ENCODE data around the gene B3GNT7.

The B3GNT7 gene

DNA sequence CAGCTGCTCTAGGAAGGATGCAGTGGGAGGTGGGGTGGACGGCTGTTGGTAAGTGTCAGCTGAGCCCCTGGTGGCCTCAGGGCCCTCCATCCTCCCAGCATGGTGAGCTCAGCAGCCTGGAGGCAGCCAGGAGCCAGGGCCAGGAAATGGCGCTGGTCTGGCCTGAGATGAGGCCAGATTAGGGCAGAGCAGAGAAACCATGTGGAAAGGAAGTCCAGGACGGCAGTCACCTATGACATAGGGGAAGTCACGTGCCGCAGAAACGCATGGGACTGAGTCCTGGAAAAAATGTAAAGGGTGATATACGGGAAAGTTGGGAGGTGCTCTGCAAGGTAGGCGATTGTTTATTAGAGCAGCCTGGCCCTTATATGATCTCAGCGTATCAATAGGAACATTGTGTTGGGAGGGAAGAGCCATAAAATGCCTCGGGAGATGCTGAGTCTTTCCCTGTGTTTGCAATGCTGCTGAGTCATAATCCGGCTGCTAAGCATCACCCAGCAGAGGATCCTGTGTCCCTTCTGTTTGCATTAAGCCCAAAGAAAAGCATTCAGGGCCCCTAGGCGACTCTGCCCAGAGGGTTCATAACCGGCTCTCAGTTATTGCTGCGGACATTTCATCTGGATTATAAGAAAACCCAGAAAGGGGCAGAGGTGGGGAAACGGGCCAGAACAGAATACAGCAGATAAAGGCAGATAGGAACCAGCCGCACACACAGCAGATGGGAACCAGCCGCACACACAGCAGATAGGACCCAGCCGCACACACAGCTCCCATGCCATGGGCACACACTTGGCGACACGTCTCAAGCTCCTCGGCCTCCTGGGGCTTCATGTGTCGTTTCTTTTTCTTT is 30.3 kb upstream of the B3GNT7 start:
- Histone ChIP-seq H3K4me1 (ENCODE audit: insufficient read depth, low read length, severe bottlenecking) (peaks cover 19% of the 10 kb centered on the region), H3K36me3 (ENCODE audit: insufficient read depth, low read length) (no peaks in the 10 kb centered on the region), H3K27ac (ENCODE audit: low read depth, low read length, poor library complexity, severe bottlenecking) (no peak overlapping the region), H3K4me3 (ENCODE audit: low read depth, low read length, poor library complexity, severe bottlenecking) (no peak overlapping the region), H3K27me3 (ENCODE audit: insufficient read depth, low read length) (peaks cover 6% of the 10 kb centered on the region; the same call in 1 of the 2 replicates), H2AFZ (ENCODE audit: low read length) (no peak overlapping the region), H4K20me1 (ENCODE audit: insufficient read depth, low read length) (no peaks in the 10 kb centered on the region), H3K79me2 (ENCODE audit: insufficient read depth, low read length) (no peaks in the 10 kb centered on the region), H3F3A (ENCODE audit: insufficient read depth, low read length) (no peaks in the 10 kb centered on the region), H3K9me2 (ENCODE audit: low read depth, low read length) (no peaks in the 10 kb centered on the region), H3K4me2 (ENCODE audit: low read length) (no peak overlapping the region), H3K9ac (ENCODE audit: low read length) (no peak overlapping the region), H3K9me3 (ENCODE audit: low read length) (no peaks in the 10 kb centered on the region)
- TF ChIP-seq EZH2 (IDR thresholded peaks at IDR 0.05; ENCODE audit: borderline replicate concordance, low read length), result no peak
- TF ChIP-seq, protein P1, sequence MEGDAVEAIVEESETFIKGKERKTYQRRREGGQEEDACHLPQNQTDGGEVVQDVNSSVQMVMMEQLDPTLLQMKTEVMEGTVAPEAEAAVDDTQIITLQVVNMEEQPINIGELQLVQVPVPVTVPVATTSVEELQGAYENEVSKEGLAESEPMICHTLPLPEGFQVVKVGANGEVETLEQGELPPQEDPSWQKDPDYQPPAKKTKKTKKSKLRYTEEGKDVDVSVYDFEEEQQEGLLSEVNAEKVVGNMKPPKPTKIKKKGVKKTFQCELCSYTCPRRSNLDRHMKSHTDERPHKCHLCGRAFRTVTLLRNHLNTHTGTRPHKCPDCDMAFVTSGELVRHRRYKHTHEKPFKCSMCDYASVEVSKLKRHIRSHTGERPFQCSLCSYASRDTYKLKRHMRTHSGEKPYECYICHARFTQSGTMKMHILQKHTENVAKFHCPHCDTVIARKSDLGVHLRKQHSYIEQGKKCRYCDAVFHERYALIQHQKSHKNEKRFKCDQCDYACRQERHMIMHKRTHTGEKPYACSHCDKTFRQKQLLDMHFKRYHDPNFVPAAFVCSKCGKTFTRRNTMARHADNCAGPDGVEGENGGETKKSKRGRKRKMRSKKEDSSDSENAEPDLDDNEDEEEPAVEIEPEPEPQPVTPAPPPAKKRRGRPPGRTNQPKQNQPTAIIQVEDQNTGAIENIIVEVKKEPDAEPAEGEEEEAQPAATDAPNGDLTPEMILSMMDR (IDR thresholded peaks at IDR 0.05; ENCODE audit: low read length), result no peak

DNA sequence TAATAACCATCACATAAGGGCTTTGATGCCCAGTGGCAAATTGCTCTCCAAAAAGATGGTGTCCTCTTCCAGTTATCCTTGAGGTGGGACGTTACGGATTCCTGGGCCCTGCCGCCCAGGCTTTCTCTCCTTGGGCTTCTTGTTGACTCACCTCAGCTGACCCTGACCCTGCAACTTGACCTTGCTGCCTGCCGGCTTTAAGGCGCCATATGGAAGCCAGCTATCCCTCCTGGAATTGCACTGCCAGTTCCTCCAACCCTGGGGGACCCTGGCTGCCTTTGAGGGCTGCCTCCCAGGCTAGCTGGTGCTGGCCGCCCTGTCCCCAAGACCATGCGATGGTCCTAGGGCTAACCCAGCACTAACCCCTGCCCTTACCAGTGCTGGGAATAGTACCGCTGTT is 28.3 kb upstream of the B3GNT7 start:
- TF ChIP-seq, protein P1 (IDR thresholded peaks at IDR 0.05; ENCODE audit: low read length), result no peak
- no peak for TF ChIP-seq EZH2 (IDR thresholded peaks at IDR 0.05; ENCODE audit: borderline replicate concordance, low read length)
- Histone ChIP-seq H3K27me3 (ENCODE audit: insufficient read depth, low read length) (peaks cover 6% of the 10 kb centered on the region; the same call in 1 of the 2 replicates), H3F3A (ENCODE audit: insufficient read depth, low read length) (no peaks in the 10 kb centered on the region), H3K4me3 (ENCODE audit: low read depth, low read length, poor library complexity, severe bottlenecking) (no peak overlapping the region), H3K27ac (ENCODE audit: low read depth, low read length, poor library complexity, severe bottlenecking) (no peak overlapping the region), H2AFZ (ENCODE audit: low read length) (no peak overlapping the region), H3K4me2 (ENCODE audit: low read length) (no peak overlapping the region), H4K20me1 (ENCODE audit: insufficient read depth, low read length) (no peaks in the 10 kb centered on the region), H3K9ac (ENCODE audit: low read length) (no peak overlapping the region), H3K9me2 (ENCODE audit: low read depth, low read length) (no peaks in the 10 kb centered on the region), H3K4me1 (ENCODE audit: insufficient read depth, low read length, severe bottlenecking) (peaks cover 11% of the 10 kb centered on the region), H3K36me3 (ENCODE audit: insufficient read depth, low read length) (no peaks in the 10 kb centered on the region), H3K79me2 (ENCODE audit: insufficient read depth, low read length) (no peaks in the 10 kb centered on the region), H3K9me3 (ENCODE audit: low read length) (no peaks in the 10 kb centered on the region)

DNA sequence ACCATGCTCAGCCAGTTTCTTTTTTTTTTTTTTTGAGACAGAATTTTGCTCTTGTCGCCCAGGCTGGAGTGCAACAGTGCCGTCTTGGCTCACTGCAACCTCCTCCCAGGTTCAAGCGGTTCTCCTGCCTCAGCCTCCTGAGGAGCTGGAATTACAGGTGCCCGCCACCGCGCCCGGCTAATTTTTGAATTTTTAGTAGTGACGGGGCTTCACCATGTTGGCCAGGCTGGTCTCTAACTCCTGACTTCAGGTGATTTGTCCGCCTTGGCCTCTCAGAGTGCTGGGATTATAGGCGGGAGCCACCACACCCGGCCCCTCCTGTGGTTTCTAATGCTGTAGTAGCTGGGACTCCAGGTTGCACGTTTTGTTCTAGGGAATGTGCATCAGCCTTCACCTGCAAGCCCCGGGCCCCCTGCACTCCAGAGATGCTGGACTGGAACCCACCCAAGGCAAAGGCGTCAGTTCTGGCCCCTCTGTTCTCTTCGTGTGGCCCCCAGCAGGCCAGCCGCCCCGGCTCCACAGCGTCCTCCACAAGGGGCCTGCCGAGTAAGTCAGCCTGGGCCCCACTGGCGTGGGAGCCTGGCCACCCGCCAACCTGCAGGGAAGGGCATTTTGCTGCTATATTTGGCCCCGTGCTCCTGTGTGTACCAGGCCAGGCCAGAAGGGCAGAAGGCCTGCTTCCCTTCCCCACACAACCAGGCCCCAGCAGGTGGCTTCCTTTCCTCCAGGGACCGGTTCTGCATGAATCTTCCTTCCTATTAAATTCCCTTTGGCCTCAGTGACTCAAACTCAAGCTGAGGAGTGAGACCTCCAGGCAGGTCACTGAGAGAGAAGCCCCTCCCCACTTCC is 25.7 kb upstream of the B3GNT7 start:
- no peaks in the 10 kb centered on the region for H3K9me2 ChIP-seq (ENCODE audit: low read depth, low read length)
- TF ChIP-seq, protein P1 (IDR thresholded peaks at IDR 0.05; ENCODE audit: low read length), result no peak
- TF ChIP-seq EZH2 (IDR thresholded peaks at IDR 0.05; ENCODE audit: borderline replicate concordance, low read length), result no peak
- H3K4me2 ChIP-seq (ENCODE audit: low read length), result no peak overlapping the region
- H3F3A ChIP-seq (ENCODE audit: insufficient read depth, low read length), result no peaks in the 10 kb centered on the region
- no peaks in the 10 kb centered on the region for H3K9me3 ChIP-seq (ENCODE audit: low read length)
- peaks cover 6% of the 10 kb centered on the region; the same call in 1 of the 2 replicates for H3K27me3 ChIP-seq (ENCODE audit: insufficient read depth, low read length)
- H4K20me1 ChIP-seq (ENCODE audit: insufficient read depth, low read length), result no peaks in the 10 kb centered on the region
- H3K4me1 ChIP-seq (ENCODE audit: insufficient read depth, low read length, severe bottlenecking), result peaks cover 3% of the 10 kb centered on the region
- H3K27ac ChIP-seq (ENCODE audit: low read depth, low read length, poor library complexity, severe bottlenecking), result no peak overlapping the region
- no peak overlapping the region for H2AFZ ChIP-seq (ENCODE audit: low read length)
- no peaks in the 10 kb centered on the region for H3K79me2 ChIP-seq (ENCODE audit: insufficient read depth, low read length)
- H3K4me3 ChIP-seq (ENCODE audit: low read depth, low read length, poor library complexity, severe bottlenecking), result no peak overlapping the region
- H3K9ac ChIP-seq (ENCODE audit: low read length), result no peak overlapping the region
- H3K36me3 ChIP-seq (ENCODE audit: insufficient read depth, low read length), result no peaks in the 10 kb centered on the region
